Cardiac muscle cell (in vitro differentiated cells and primary cell): Measurements from ENCODE around the gene PTPRT. TPM values are rescaled to one million over a fixed set of nuclear protein-coding genes. Genes with fewer than 3 reads are reported as not detected.

Experiments
- DNase-seq, 2 donors: peaks; one replicate each; pipeline versions ENCODE4 v3.0.0 to v3.0.0-alpha.2; 2010 to 2017; ENCODE audit warnings: low read depth in 1 of 2, low spot score in 1 of 2
- H3K27ac ChIP-seq: fragments of 200-600 bp; sonication (generic); 2 replicates; pipeline ENCODE4 v1.5.1; 2016
- H3K27me3 ChIP-seq: fragments of 200-600 bp; sonication (generic); 2 replicates; pipeline ENCODE4 v1.6.0; 2016; ENCODE audit warnings: control low read depth
- H3K36me3 ChIP-seq: fragments of 200-600 bp; sonication (generic); 2 replicates; pipeline ENCODE4 v1.5.1; 2016; ENCODE audit warnings: control low read depth
- H3K4me1 ChIP-seq: fragments of 200-600 bp; sonication (generic); 2 replicates; pipeline ENCODE4 v1.8.1; 2017; ENCODE audit warnings: low read depth, mild to moderate bottlenecking, mixed run types
- H3K4me3 ChIP-seq: fragments of 200-600 bp; sonication (generic); 2 replicates; pipeline ENCODE4 v1.5.1; 2016; ENCODE audit warnings: mild to moderate bottlenecking
- H3K9me3 ChIP-seq: fragments of 200-600 bp; sonication (generic); 2 replicates; pipeline ENCODE4 v1.5.1; 2017; ENCODE audit warnings: low read depth, mild to moderate bottlenecking, control low read depth
- CTCF ChIP-seq: IDR thresholded peaks from 2 replicates; pipeline ENCODE4 v1.5.1; 2012; ENCODE audit warnings: low read depth, mild to moderate bottlenecking, low read length
- polyA plus RNA-seq: library from polyadenylated mRNA; unstranded; fragments of >200 nt; fragmentation: Nextera tagmentation; extraction: Ambion mirVana; gene quantifications from 2 replicates; pipeline ENCODE4 v1.2.1, GENCODE V29; 2016
- total RNA-seq: library from RNA; depleted of rRNA; stranded (reverse); fragments of >200 nt; gene quantifications from 2 replicates; pipeline ENCODE4 v1.2.3, GENCODE V29; 2016

PTPRT gene
- total and polyA plus RNA-seq, 2 experiments from 2014 or later: 0.30 to 1.4 TPM

- Histone ChIP-seq H3K4me1 (no peaks in the 10 kb centered on the region), H3K36me3 (no peaks in the 10 kb centered on the region), H3K4me3 (no peak overlapping the region), H3K9me3 (no peaks in the 10 kb centered on the region), H3K27ac (no peak overlapping the region), H3K27me3 (no peaks in the 10 kb centered on the region)
- no peak for TF ChIP-seq CTCF
- no peak for DNase-seq
Measured at GRCh38 chr20:42721923-42722322, 467.8 kb downstream of the PTPRT start.

GRCh38 chr20:42714298-42715141 lies 475.2 kb downstream of the PTPRT start:
- no peak for DNase-seq
- H3K36me3 ChIP-seq: no peaks in the 10 kb centered on the region
- H3K27me3 ChIP-seq: no peaks in the 10 kb centered on the region
- no peaks in the 10 kb centered on the region for H3K4me1 ChIP-seq
- H3K4me3 ChIP-seq: no peak overlapping the region
- no peak for TF ChIP-seq CTCF
- no peaks in the 10 kb centered on the region for H3K9me3 ChIP-seq
- no peak overlapping the region for H3K27ac ChIP-seq

DNA sequence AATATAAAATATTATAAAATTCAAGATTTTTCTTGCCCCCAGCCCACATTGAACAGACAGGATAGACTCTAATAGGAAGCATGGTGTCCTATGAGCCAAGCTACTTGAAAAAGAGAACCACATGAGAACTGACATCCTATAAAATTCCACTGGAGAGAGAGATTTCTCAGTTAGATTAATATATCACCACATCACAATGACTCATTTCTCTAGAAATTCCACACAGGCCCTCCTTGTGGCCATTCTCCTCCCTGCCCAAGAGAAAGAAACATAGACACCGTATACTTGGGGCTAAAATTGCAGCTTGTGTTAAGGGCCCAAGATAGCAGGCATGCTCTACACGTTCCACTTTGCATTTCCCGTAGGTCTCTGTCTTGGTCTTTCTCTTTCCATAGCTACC lies 481.4 kb downstream of the PTPRT start:
- Histone ChIP-seq H3K27ac (no peak overlapping the region), H3K27me3 (no peaks in the 10 kb centered on the region), H3K4me1 (no peaks in the 10 kb centered on the region), H3K9me3 (no peaks in the 10 kb centered on the region), H3K36me3 (no peaks in the 10 kb centered on the region), H3K4me3 (no peak overlapping the region)
- DNase-seq: no peak
- no peak for TF ChIP-seq CTCF

- Histone ChIP-seq H3K9me3 (no peaks in the 10 kb centered on the region), H3K36me3 (no peaks in the 10 kb centered on the region), H3K4me1 (no peaks in the 10 kb centered on the region), H3K27me3 (no peaks in the 10 kb centered on the region), H3K4me3 (no peak overlapping the region), H3K27ac (no peak overlapping the region)
- TF ChIP-seq CTCF: no peak
- DNase-seq: no peak
Measured at GRCh38 chr20:42706759-42707158, 482.9 kb downstream of the PTPRT start.

- Histone ChIP-seq H3K36me3 (no peaks in the 10 kb centered on the region), H3K9me3 (no peaks in the 10 kb centered on the region), H3K27ac (no peak overlapping the region), H3K4me1 (no peaks in the 10 kb centered on the region), H3K4me3 (no peak overlapping the region), H3K27me3 (no peaks in the 10 kb centered on the region)
- no peak for DNase-seq
- TF ChIP-seq CTCF: no peak
Measured at GRCh38 chr20:42705550-42705949, 484.2 kb downstream of the PTPRT start.
